ENCODE measurements around the gene WWTR1.

Gene WWTR1

GRCh38 chr3:149620291-149621020 lies 37.4 kb downstream of the WWTR1 start:
- no peak for DNase-seq

GRCh38 chr3:149619136-149619535 lies 38.7 kb downstream of the WWTR1 start:
- no peak for DNase-seq

GRCh38 chr3:149618151-149619123 lies 39.4 kb downstream of the WWTR1 start:
- DNase-seq: no peak

- DNase-seq: no peak
Observed at GRCh38 chr3:149615731-149616221, 42.0 kb downstream of the WWTR1 start.

- no peak for DNase-seq
Observed at GRCh38 chr3:149613988-149614387, 43.8 kb downstream of the WWTR1 start.

- no peak for DNase-seq
Observed at GRCh38 chr3:149612456-149612855, 45.4 kb downstream of the WWTR1 start.

- no peak for DNase-seq
Observed at GRCh38 chr3:149611149-149611548, 46.7 kb downstream of the WWTR1 start.

- no peak for DNase-seq
Observed at GRCh38 chr3:149610351-149611105, 47.3 kb downstream of the WWTR1 start.

- DNase-seq: no peak
Observed at GRCh38 chr3:149609595-149609994, 48.2 kb downstream of the WWTR1 start.

GRCh38 chr3:149608987-149609386 lies 48.8 kb downstream of the WWTR1 start:
- no peak for DNase-seq

GRCh38 chr3:149605902-149606301 lies 51.9 kb downstream of the WWTR1 start:
- DNase-seq: no peak

- no peak for DNase-seq
Observed at GRCh38 chr3:149604125-149604875, 53.5 kb downstream of the WWTR1 start.

GRCh38 chr3:149603126-149604074 lies 54.4 kb downstream of the WWTR1 start:
- DNase-seq: no peak

- DNase-seq: no peak
Observed at GRCh38 chr3:149600634-149601033, 57.2 kb downstream of the WWTR1 start.

GRCh38 chr3:149599236-149599635 lies 58.6 kb downstream of the WWTR1 start:
- DNase-seq: no peak

GRCh38 chr3:149596134-149596770 lies 61.6 kb downstream of the WWTR1 start:
- DNase-seq: no peak

- DNase-seq: no peak
Observed at GRCh38 chr3:149593418-149594160, 64.2 kb downstream of the WWTR1 start.

GRCh38 chr3:149592758-149593240 lies 65.0 kb downstream of the WWTR1 start:
- no peak for DNase-seq

GRCh38 chr3:149590691-149591441 lies 67.0 kb downstream of the WWTR1 start:
- no peak for DNase-seq
